HG02623 (cell line): ENCODE results near the gene PHF24.
"Not testable (repeated sequence)": the region's sequence is repeated elsewhere in the genome, so short reads cannot be mapped to it uniquely, and the experiment has no call there.

ENCODE experiments used
- ATAC-seq: cut with Tn5 transposase; IDR thresholded peaks from one replicate; pipeline ENCODE4 v1.9.1; 2021; ENCODE audit warnings: moderate library complexity; ENCODE audit not compliant: unreplicated experiment

PHF24 gene

GRCh38 chr9:34957492-34958410, at the start of gene PHF24:
Gene PHF24, plus strand, starts transcription at chr9:34958285. Its CDS starts 13,014 bp downstream, at chr9:34971299.
- ATAC-seq: no peak

- ATAC-seq: no peak
Observed at GRCh38 chr9:34927061-34927460, 31.0 kb upstream of the PHF24 start.

GRCh38 chr9:34928921-34929320, 29.2 kb upstream of the PHF24 start:
- no peak for ATAC-seq

GRCh38 chr9:34929506-34930102, 28.5 kb upstream of the PHF24 start:
- no peak for ATAC-seq

- ATAC-seq: not testable (repeated sequence)
Observed at GRCh38 chr9:34939989-34940388, 18.1 kb upstream of the PHF24 start.

- no peak for ATAC-seq
Observed at GRCh38 chr9:34948451-34948850, 9.6 kb upstream of the PHF24 start.

GRCh38 chr9:34954225-34954624, 3.9 kb upstream of the PHF24 start:
- ATAC-seq: no peak

GRCh38 chr9:34956066-34956465, 2.0 kb upstream of the PHF24 start:
- ATAC-seq: not testable (repeated sequence)

GRCh38 chr9:34956648-34957047, 1.4 kb upstream of the PHF24 start:
- ATAC-seq: no peak

- ATAC-seq: no peak
Observed at GRCh38 chr9:34958411-34958982, 412 bp downstream of the PHF24 start.

- no peak for ATAC-seq
Observed at GRCh38 chr9:34959461-34959860, 1.4 kb downstream of the PHF24 start.

- ATAC-seq: no peak
Observed at GRCh38 chr9:34961574-34962490, 3.7 kb downstream of the PHF24 start.

GRCh38 chr9:34962546-34962945, 4.5 kb downstream of the PHF24 start:
- ATAC-seq: no peak

- no peak for ATAC-seq
Observed at GRCh38 chr9:34963552-34963951, 5.5 kb downstream of the PHF24 start.

- no peak for ATAC-seq
Observed at GRCh38 chr9:34964458-34964857, 6.4 kb downstream of the PHF24 start.

- no peak for ATAC-seq
Observed at GRCh38 chr9:34971146-34971811, 13.2 kb downstream of the PHF24 start.

- no peak for ATAC-seq
Observed at GRCh38 chr9:34974664-34975063, 16.6 kb downstream of the PHF24 start.

GRCh38 chr9:34976441-34976840, 18.4 kb downstream of the PHF24 start:
- ATAC-seq: no peak

GRCh38 chr9:34976992-34977391, 18.9 kb downstream of the PHF24 start:
- no peak for ATAC-seq

GRCh38 chr9:34980181-34980761, 22.2 kb downstream of the PHF24 start:
- no peak for ATAC-seq
